GM12878 (cell line): Measurements from ENCODE around the gene GJC1. TPM values are rescaled to one million over a fixed set of nuclear protein-coding genes. Genes with fewer than 3 reads are reported as not detected.

Source experiments
- ATAC-seq: fragments of 200-7000 bp; cut with Tn5 transposase; 3 replicates; pipeline ENCODE4 v1.9.1; 2020; ENCODE audit warnings: mild to moderate bottlenecking, moderate library complexity
- BruUV-seq: library from RNA; stranded (reverse); fragments of 400-500 nt; replicated peaks from 2 replicates; lab custom pipeline; 2021; lab: Mats Ljungman, UMichigan
- CTCF ChIA-PET: fragments of 300-600 bp; sonication (Branson Sonifier 250); formaldehyde crosslinking; extraction: SDS; loops from one replicate; lab custom pipeline; 2021; ENCODE audit warnings: inconsistent platforms; lab: Yijun Ruan, JAX
- POLR2A ChIA-PET: fragments of 350-600 bp; formaldehyde crosslinking; extraction: SDS; loops from one replicate; lab custom pipeline; 2021; ENCODE audit warnings: inconsistent platforms; lab: Charles Lee
- RAD21 ChIA-PET: fragments of 300-600 bp; sonication (Branson Sonifier 250); formaldehyde crosslinking; loops from one replicate; lab custom pipeline; 2023; ENCODE audit warnings: antibody characterized with exemption; ENCODE audit not compliant: unreplicated experiment; lab: Charles Lee
- SMC1A ChIA-PET: fragments of 300-600 bp; sonication (Branson Sonifier 250); formaldehyde crosslinking; loops from one replicate; lab custom pipeline; 2023; ENCODE audit not compliant: unreplicated experiment, uncharacterized antibody; lab: Charles Lee
- DNase-seq: peaks from one replicate; pipeline ENCODE4 v3.0.0-alpha.2; 2011; ENCODE audit warnings: low read depth, low spot score
- FAIRE-seq: peaks from 3 replicates; lab custom pipeline; 2011; peaks lifted over from hg19 to GRCh38; lab: Jason Lieb, UNC
- H2AFZ ChIP-seq: 2 replicates; pipeline ENCODE4 v1.6.0; 2011; ENCODE audit warnings: low read depth, low read length, control low read depth; ENCODE audit not compliant: control insufficient read depth
- H3K27ac ChIP-seq: 2 replicates; pipeline ENCODE4 v1.5.1; 2011; ENCODE audit warnings: control low read depth; ENCODE audit not compliant: control insufficient read depth, insufficient read depth
- H3K27me3 ChIP-seq, 2 experiments: replicated peaks in 1 of 2; 2 replicates each; pipeline versions ENCODE4 v1.6.0 to v1.6.1; 2011; ENCODE audit warnings: low read length in 1 of 2; ENCODE audit not compliant: control insufficient read depth in 2 of 2, insufficient read depth in 2 of 2
- H3K36me3 ChIP-seq, 2 experiments: 2 replicates each; pipeline ENCODE4 v1.5.1; 2011; ENCODE audit warnings: low read length in 1 of 2; ENCODE audit not compliant: control insufficient read depth in 2 of 2, insufficient read depth in 2 of 2
- H3K4me1 ChIP-seq: 2 replicates; pipeline ENCODE4 v1.6.1; 2011; ENCODE audit warnings: mild to moderate bottlenecking, low read length, moderate library complexity, mixed read lengths; ENCODE audit not compliant: control insufficient read depth, insufficient read depth
- H3K4me2 ChIP-seq: 2 replicates; pipeline ENCODE4 v1.6.0; 2011; ENCODE audit warnings: control low read depth; ENCODE audit not compliant: control insufficient read depth, insufficient read depth
- H3K4me3 ChIP-seq: fragments of 200-600 bp; sonication (generic); 2 replicates; pipeline ENCODE4 v1.5.1; 2016
- H3K79me2 ChIP-seq: 2 replicates; pipeline ENCODE4 v1.6.0; 2011; ENCODE audit warnings: low read length; ENCODE audit not compliant: control insufficient read depth, insufficient read depth
- H3K9ac ChIP-seq: 2 replicates; pipeline ENCODE4 v1.8.0; 2011; ENCODE audit warnings: low read length, control low read depth, mixed read lengths; ENCODE audit not compliant: control insufficient read depth, insufficient read depth
- H3K9me3 ChIP-seq: replicated peaks from 3 replicates; pipeline ENCODE4 v1.5.1; 2011; ENCODE audit warnings: mild to moderate bottlenecking, low read length; ENCODE audit not compliant: control insufficient read depth, insufficient read depth
- H4K20me1 ChIP-seq: 2 replicates; pipeline ENCODE4 v1.6.0; 2011; ENCODE audit not compliant: control insufficient read depth, insufficient read depth
- ATF2 ChIP-seq: IDR thresholded peaks from 2 replicates; pipeline ENCODE4 v1.6.1; 2012; ENCODE audit warnings: low read length, inconsistent platforms
- ATF3 ChIP-seq: IDR thresholded peaks from 2 replicates; pipeline ENCODE4 v1.6.1; 2011; ENCODE audit warnings: low read depth, mild to moderate bottlenecking, low read length, moderate library complexity, borderline replicate concordance; ENCODE audit errors: extremely low read depth
- CREM ChIP-seq: IDR thresholded peaks from 2 replicates; pipeline ENCODE4 v1.6.1; 2014; ENCODE audit warnings: antibody characterized with exemption, low read depth
- FOS ChIP-seq: IDR thresholded peaks from 3 replicates; pipeline ENCODE4 v1.6.1; 2011; ENCODE audit warnings: borderline replicate concordance; ENCODE audit not compliant: insufficient read length; ENCODE audit errors: extremely low read depth
- POLR2AphosphoS2 ChIP-seq: IDR thresholded peaks from 2 replicates; pipeline ENCODE4 v1.6.1; 2011; ENCODE audit warnings: low read depth, mild to moderate bottlenecking, low read length, improper control_type of control experiment, moderate library complexity
- RCOR1 ChIP-seq: conservative IDR thresholded peaks from 2 replicates; pipeline ENCODE4 v1.6.1; 2012; ENCODE audit warnings: low read depth, low read length, improper control_type of control experiment
- SMARCA5 ChIP-seq: fragments of 450-650 bp; IDR thresholded peaks from 2 replicates; pipeline ENCODE4 v1.6.1; 2017; ENCODE audit warnings: mild to moderate bottlenecking
- STAT3 ChIP-seq: IDR thresholded peaks from 2 replicates; pipeline ENCODE4 v1.6.1; 2011; ENCODE audit warnings: low read depth, low read length, improper control_type of control experiment
- YY1 ChIP-seq: IDR thresholded peaks from 2 replicates; pipeline ENCODE4 v1.6.1; 2011; ENCODE audit warnings: low read depth, mild to moderate bottlenecking, low read length
- ZBTB11 ChIP-seq: fragments of 450-650 bp; formaldehyde crosslinking; IDR thresholded peaks from 2 replicates; pipeline ENCODE4 v1.5.0; 2022; ENCODE audit warnings: mild to moderate bottlenecking, missing genetic modification characterization
- ZNF622 ChIP-seq: fragments of 450-650 bp; IDR thresholded peaks from 2 replicates; pipeline ENCODE4 v1.6.1; 2017; ENCODE audit warnings: mild to moderate bottlenecking, inconsistent platforms
- WGBS: methylation state at CpG from one replicate; pipeline ENCODE4 v1.1.6; 2016; ENCODE audit warnings: low lambda C conversion rate; ENCODE audit not compliant: insufficient replicate concordance, insufficient coverage; ENCODE audit errors: missing lambda C conversion rate; 5-methylcytosine and 5-hydroxymethylcytosine counted together
- in situ Hi-C: fragments of 300-500 bp; cut with MboI; formaldehyde crosslinking; loops from 9 replicates; pipeline ENCODE4 v1.14.3; 2018; ENCODE audit warnings: mixed read lengths
- intact Hi-C: fragments of 100-400 bp; cut with micrococcal nuclease; formaldehyde crosslinking; loops from one replicate; pipeline ENCODE4 v1.14.2; 2022; ENCODE audit not compliant: unreplicated experiment
- polyA plus RNA-seq, 11 experiments: library from polyadenylated mRNA; depleted of rRNA in 4 of 11; unstranded in 6 of 11; stranded (reverse) in 5 of 11; fragments of >200 nt; fragmentation: Nextera tagmentation in 4 of 11; fragmentation: Illumina TruSeq in 1 of 11; extraction: Ambion mirVana in 4 of 11; extraction: Trizol in 1 of 11; gene quantifications; 1 replicate in 1 of 11; 2 replicates in 10 of 11; pipeline versions ENCODE4 v1.2.1 to v1.2.3, GENCODE V29; 2011 to 2016; ENCODE audit warnings: inconsistent platforms in 2 of 11, missing spikeins in 2 of 11, low read depth in 1 of 11
- total RNA-seq, 4 experiments: library from RNA; depleted of rRNA in 3 of 4; stranded (reverse); fragments of >200 nt in 3 of 4; fragmentation: Illumina TruSeq in 1 of 4; extraction: Trizol in 1 of 4; gene quantifications; 2 replicates each; pipeline versions ENCODE4 v1.2.1 to v1.2.3, GENCODE V29; 2013 to 2021

The GJC1 gene
- total and polyA plus RNA-seq, 10 of the 15 experiments (the other 5 are each of a cell fraction or from before 2014, with no cell fraction given) = 0.37 to 3.4 (median 0.90) TPM

GRCh38 chr17:44875761-44876160 is 45.7 kb upstream of the GJC1 start:
- H3K36me3 ChIP-seq = peaks cover 20 to 40% of the 10 kb centered on the region in 2 experiments
- H3K4me2 ChIP-seq = no peak overlapping the region
- TF ChIP-seq YY1 = no peak
- no peak for TF ChIP-seq FOS
- no peak for TF ChIP-seq ATF2
- no peak for TF ChIP-seq POLR2AphosphoS2
- TF ChIP-seq RCOR1 = no peak
- TF ChIP-seq CREM = no peak
- no peak for TF ChIP-seq ATF3
- no peak for TF ChIP-seq ZNF622
- TF ChIP-seq SMARCA5 = no peak
- TF ChIP-seq ZBTB11 = no peak
- no peak for TF ChIP-seq STAT3
- intact Hi-C loops = no loop called here
- no peaks in the 10 kb centered on the region for H4K20me1 ChIP-seq
- SMC1A ChIA-PET = interaction anchor here (1.1 kb wide), 1 partner anchor 9 kb away, joined by 4 read pairs; no protein-coding TSS in a partner anchor
- no peak for ATAC-seq
- no peak overlapping the region for H3K4me3 ChIP-seq
- no peaks in the 10 kb centered on the region for H3K27me3 ChIP-seq
- H2AFZ ChIP-seq = no peak overlapping the region
- DNase-seq = no peak
- no peak overlapping the region for H3K9ac ChIP-seq
- POLR2A ChIA-PET = no interaction called here
- FAIRE-seq = no peak
- RAD21 ChIA-PET = no interaction called here
- H3K27ac ChIP-seq = no peak overlapping the region
- H3K4me1 ChIP-seq = no peaks in the 10 kb centered on the region
- in situ Hi-C loops = no loop called here
- no peaks in the 10 kb centered on the region for H3K9me3 ChIP-seq
- no TSS peak for BruUV-seq
- WGBS = 77% methylated on average over 6 of the region's 6 CpGs
- CTCF ChIA-PET = interaction anchor here (1.8 kb wide), 1 partner anchor 11 kb away, joined by 5 read pairs; no protein-coding TSS in a partner anchor
- no peaks in the 10 kb centered on the region for H3K79me2 ChIP-seq
